Ishikawa (cell line): Measurements from ENCODE around the gene C10orf95.

ENCODE experiments used
- CEBPB ChIP-seq: IDR thresholded peaks from 2 replicates; pipeline ENCODE4 v1.6.1; 2012
- CREB1 ChIP-seq: IDR thresholded peaks from 2 replicates; pipeline ENCODE4 v1.6.1; 2012; ENCODE audit warnings: low read depth
- EGR1 ChIP-seq: IDR thresholded peaks from 2 replicates; pipeline ENCODE4 v1.6.1; 2012
- EP300 ChIP-seq: IDR thresholded peaks from 2 replicates; pipeline ENCODE4 v1.6.1; 2012; ENCODE audit warnings: borderline replicate concordance
- FOXM1 ChIP-seq: IDR thresholded peaks from 2 replicates; pipeline ENCODE4 v1.6.1; 2012; ENCODE audit warnings: low read depth, borderline replicate concordance
- MAX ChIP-seq: IDR thresholded peaks from 2 replicates; pipeline ENCODE4 v1.6.1; 2012
- NFIC ChIP-seq: IDR thresholded peaks from 2 replicates; pipeline ENCODE4 v1.6.1; 2012
- RAD21 ChIP-seq: IDR thresholded peaks from 2 replicates; pipeline ENCODE4 v1.6.1; 2012; ENCODE audit warnings: low read depth
- REST ChIP-seq: IDR thresholded peaks from 2 replicates; pipeline ENCODE4 v1.6.1; 2012; ENCODE audit warnings: low read depth, mild to moderate bottlenecking
- TAF1 ChIP-seq: IDR thresholded peaks from 2 replicates; pipeline ENCODE4 v1.6.1; 2012; ENCODE audit warnings: low read depth, mild to moderate bottlenecking
- TCF12 ChIP-seq: IDR thresholded peaks from 2 replicates; pipeline ENCODE4 v1.6.1; 2012; ENCODE audit warnings: low read depth
- TEAD4 ChIP-seq: IDR thresholded peaks from 2 replicates; pipeline ENCODE4 v1.6.1; 2012
- USF1 ChIP-seq: IDR thresholded peaks from 2 replicates; pipeline ENCODE4 v1.6.1; 2012
- YY1 ChIP-seq: IDR thresholded peaks from 2 replicates; pipeline ENCODE4 v1.6.1; 2012; ENCODE audit warnings: low read depth
- ZBTB7A ChIP-seq: IDR thresholded peaks from 2 replicates; pipeline ENCODE4 v1.6.1; 2012; ENCODE audit warnings: low read depth

The C10orf95 gene

GRCh38 chr10:102450374-102451104 lies 804 bp downstream of the C10orf95 start:
- TF ChIP-seq USF1: no peak
- no peak for TF ChIP-seq EP300
- TF ChIP-seq FOXM1: no peak
- peak; percentile 7; the same call in 1 of the 2 replicates for TF ChIP-seq EGR1
- peak; percentile 92; the same call in 1 of the 2 replicates for TF ChIP-seq MAX
- TF ChIP-seq CREB1: no peak
- TF ChIP-seq TEAD4: 0 out of 2 replicates have a peak, but pooled peaks have one; percentile 5
- peak; percentile 50 for TF ChIP-seq TAF1
- no peak for TF ChIP-seq RAD21
- TF ChIP-seq TCF12: 0 out of 2 replicates have a peak, but pooled peaks have one; percentile 18
- peak; percentile 27; the same call in 1 of the 2 replicates for TF ChIP-seq NFIC

GRCh38 chr10:102450124-102450373 lies 1.3 kb downstream of the C10orf95 start:
- no peak for TF ChIP-seq RAD21
- no peak; the same call in 1 of the 2 replicates for TF ChIP-seq TAF1
- TF ChIP-seq CEBPB: no peak
- no peak for TF ChIP-seq YY1
- TF ChIP-seq TCF12: no peak
- no peak for TF ChIP-seq ZBTB7A
- no peak for TF ChIP-seq CREB1
- no peak for TF ChIP-seq USF1
- no peak for TF ChIP-seq NFIC
- TF ChIP-seq EP300: no peak
- TF ChIP-seq REST: no peak
- no peak for TF ChIP-seq FOXM1
- no peak for TF ChIP-seq TEAD4
- no peak for TF ChIP-seq EGR1
- TF ChIP-seq MAX: no peak

GRCh38 chr10:102449321-102450123 lies 1.8 kb downstream of the C10orf95 start:
- peak; percentile 45; the same call in 1 of the 2 replicates for TF ChIP-seq CEBPB
- TF ChIP-seq CREB1: no peak
- no peak for TF ChIP-seq EGR1
- TF ChIP-seq TAF1: peak; percentile 23; the same call in 1 of the 2 replicates
- TF ChIP-seq USF1: peak; percentile 76
- no peak; the same call in 1 of the 2 replicates for TF ChIP-seq TEAD4
- no peak for TF ChIP-seq FOXM1
- TF ChIP-seq REST: no peak
- 0 out of 2 replicates have a peak, but pooled peaks have one; percentile 31 for TF ChIP-seq TCF12
- TF ChIP-seq EP300: no peak
- no peak for TF ChIP-seq MAX
- no peak for TF ChIP-seq NFIC
- peak; percentile 82 for TF ChIP-seq YY1
- TF ChIP-seq ZBTB7A: peak; percentile 77
- TF ChIP-seq RAD21: no peak

GRCh38 chr10:102444851-102445250 lies 6.5 kb downstream of the C10orf95 start:
- TF ChIP-seq ZBTB7A (no peak), FOXM1 (no peak), CREB1 (no peak), REST (no peak), TAF1 (no peak), EGR1 (no peak)
